ENCODE data around the gene COLEC12. TPM values are rescaled to one million over a fixed set of nuclear protein-coding genes. Genes with fewer than 3 reads are reported as not detected.

The COLEC12 gene
- total RNA-seq, 1 experiment from 2014 or later: 0.03 TPM

GRCh38 chr18:361941-362310, 138.6 kb downstream of the COLEC12 start:
- TF ChIP-seq TCF7L2 (IDR thresholded peaks at IDR 0.05; ENCODE audit: low read depth, low read length): no peak
- TF ChIP-seq CTCF (IDR thresholded peaks at IDR 0.05): no peak
- no peak for TF ChIP-seq POLR2AphosphoS5 (IDR thresholded peaks at IDR 0.05; ENCODE audit: low read depth, low read length)
- no peak for TF ChIP-seq REST (IDR thresholded peaks at IDR 0.05; ENCODE audit: insufficient read depth in 1 of 2, low read depth in 2 of 2, low read length in 1 of 2)
- no peak for TF ChIP-seq SIN3A (IDR thresholded peaks at IDR 0.05; ENCODE audit: borderline replicate concordance, insufficient read depth, low read depth, low read length)
- POLR2A ChIA-PET: no interaction called here
- CTCF ChIA-PET: no interaction called here
- BruUV-seq (replicated peaks): no TSS peak
- DNase-seq (ENCODE audit: low read depth, low spot score) (no peak), ATAC-seq (no peak)
- in situ Hi-C loops (cut with HindIII; ENCODE audit: low pct_unique_long_range_greater_than_20kb, low sequenced_read_pairs) (no loop called here), intact Hi-C loops (cut with micrococcal nuclease; ENCODE audit: unreplicated experiment) (no loop called here)
- no peaks in the 10 kb centered on the region for H3K4me1 ChIP-seq (ENCODE audit: control insufficient read depth, insufficient read depth, low read length)
- H3K9me3 ChIP-seq (ENCODE audit: control insufficient read depth, insufficient read depth, low read depth, low read length): no peaks in the 10 kb centered on the region
- H3K4me3 ChIP-seq (ENCODE audit: low read depth in 2 of 2, low read length in 2 of 2): no peak overlapping the region
- H3K36me3 ChIP-seq (ENCODE audit: control insufficient read depth, insufficient read depth, low read length): no peaks in the 10 kb centered on the region
- H3K27me3 ChIP-seq (ENCODE audit: control insufficient read depth, insufficient read depth, low read length): peaks cover 3% of the 10 kb centered on the region; the same call in 1 of the 2 replicates
- no peak overlapping the region for H3K27ac ChIP-seq (ENCODE audit: low read length)

- Histone ChIP-seq H3K9me3 (ENCODE audit: control insufficient read depth, insufficient read depth, low read depth, low read length) (no peaks in the 10 kb centered on the region), H3K36me3 (ENCODE audit: control insufficient read depth, insufficient read depth, low read length) (no peaks in the 10 kb centered on the region), H3K27ac (ENCODE audit: low read length) (no peak overlapping the region), H3K27me3 (ENCODE audit: control insufficient read depth, insufficient read depth, low read length) (peaks cover 3% of the 10 kb centered on the region; the same call in 1 of the 2 replicates), H3K4me1 (ENCODE audit: control insufficient read depth, insufficient read depth, low read length) (no peaks in the 10 kb centered on the region), H3K4me3 (ENCODE audit: low read depth in 2 of 2, low read length in 2 of 2) (no peak overlapping the region)
- POLR2A ChIA-PET: no interaction called here
- CTCF ChIA-PET: no interaction called here
- TF ChIP-seq REST (IDR thresholded peaks at IDR 0.05; ENCODE audit: insufficient read depth in 1 of 2, low read depth in 2 of 2, low read length in 1 of 2): no peak
- no peak for TF ChIP-seq POLR2AphosphoS5 (IDR thresholded peaks at IDR 0.05; ENCODE audit: low read depth, low read length)
- TF ChIP-seq TCF7L2 (IDR thresholded peaks at IDR 0.05; ENCODE audit: low read depth, low read length): no peak
- no peak for TF ChIP-seq CTCF (IDR thresholded peaks at IDR 0.05)
- TF ChIP-seq SIN3A (IDR thresholded peaks at IDR 0.05; ENCODE audit: borderline replicate concordance, insufficient read depth, low read depth, low read length): no peak
- DNase-seq (ENCODE audit: low read depth, low spot score) (no peak), ATAC-seq (no peak)
- in situ Hi-C loops (cut with HindIII; ENCODE audit: low pct_unique_long_range_greater_than_20kb, low sequenced_read_pairs): no loop called here
- intact Hi-C loops (cut with micrococcal nuclease; ENCODE audit: unreplicated experiment): no loop called here
- no TSS peak for BruUV-seq (replicated peaks)
These were observed 139.3 kb downstream of the COLEC12 start for GRCh38 chr18:361100-361732.

Data from Panc1 (cell line).